Large intestine (tissue), 3 donors: Measurements from ENCODE around the gene SPPL2A. TPM values are rescaled to one million over a fixed set of nuclear protein-coding genes. Genes with fewer than 3 reads are reported as not detected.
A peak's percentile ranks its signal among the peaks of the same experiment; 100 is the strongest.

ENCODE experiments used
- DNase-seq, 2 donors: peaks; one replicate each; pipeline versions ENCODE4 v3.0.0 to v3.0.0-alpha.2; 2013
- H3K27ac ChIP-seq: one replicate; pipeline ENCODE4 v1.5.1; 2013; ENCODE audit warnings: low read length
- H3K27me3 ChIP-seq: 2 replicates; pipeline ENCODE4 v1.6.1; 2013; ENCODE audit warnings: low read length; ENCODE audit not compliant: control insufficient read depth, insufficient read depth
- H3K36me3 ChIP-seq: 2 replicates; pipeline ENCODE4 v1.6.1; 2013; ENCODE audit warnings: low read length; ENCODE audit not compliant: control insufficient read depth, insufficient read depth
- H3K4me1 ChIP-seq: one replicate; pipeline ENCODE4 v1.6.1; 2013; ENCODE audit warnings: low read length; ENCODE audit not compliant: control insufficient read depth, insufficient read depth
- H3K4me3 ChIP-seq: one replicate; pipeline ENCODE4 v1.5.1; 2013; ENCODE audit warnings: low read length
- H3K9me3 ChIP-seq: one replicate; pipeline ENCODE4 v1.6.1; 2013; ENCODE audit warnings: mild to moderate bottlenecking, low read depth, low read length, moderate library complexity; ENCODE audit not compliant: control insufficient read depth
- WGBS: methylation state at CpG from one replicate; pipeline ENCODE4 v1.1.5; 2013; ENCODE audit warnings: low lambda C conversion rate; ENCODE audit not compliant: insufficient coverage; 5-methylcytosine and 5-hydroxymethylcytosine counted together
- polyA plus RNA-seq: library from polyadenylated mRNA; unstranded; fragments of 120-200 nt; gene quantifications from one replicate; pipeline ENCODE4 v1.2.1, GENCODE V29; 2013

The SPPL2A gene
- polyA plus RNA-seq, 1 donor = 59.2 TPM

DNA sequence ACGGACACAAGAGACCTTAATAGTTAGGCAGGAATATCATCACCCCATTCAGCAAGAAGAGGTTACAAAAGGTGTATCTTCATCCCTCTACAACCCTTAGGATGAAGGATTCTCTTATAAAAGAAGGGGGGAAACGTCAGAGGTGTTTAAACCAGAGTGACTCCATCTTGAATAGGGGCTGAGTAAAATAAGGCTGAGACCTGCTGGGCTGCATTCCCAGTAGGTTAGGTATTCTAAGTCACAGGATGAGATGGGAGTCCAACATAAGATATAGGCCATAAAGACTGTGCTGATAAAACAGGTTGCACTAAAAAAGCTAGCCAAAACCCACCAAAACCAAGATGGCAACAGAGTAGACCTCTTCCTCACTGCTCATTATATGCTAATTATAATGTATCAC lies 95.4 kb downstream of the SPPL2A start:
- no peak overlapping the region for H3K27ac ChIP-seq
- WGBS = no CpG with 5 or more reads among the region's 2 CpGs
- no peaks in the 10 kb centered on the region for H3K27me3 ChIP-seq
- no peak overlapping the region for H3K4me3 ChIP-seq
- H3K36me3 ChIP-seq = peaks cover 8% of the 10 kb centered on the region
- H3K9me3 ChIP-seq = no peaks in the 10 kb centered on the region
- H3K4me1 ChIP-seq = no peaks in the 10 kb centered on the region
- DNase-seq = peak in 1 of 2 donors; percentile 11

DNA sequence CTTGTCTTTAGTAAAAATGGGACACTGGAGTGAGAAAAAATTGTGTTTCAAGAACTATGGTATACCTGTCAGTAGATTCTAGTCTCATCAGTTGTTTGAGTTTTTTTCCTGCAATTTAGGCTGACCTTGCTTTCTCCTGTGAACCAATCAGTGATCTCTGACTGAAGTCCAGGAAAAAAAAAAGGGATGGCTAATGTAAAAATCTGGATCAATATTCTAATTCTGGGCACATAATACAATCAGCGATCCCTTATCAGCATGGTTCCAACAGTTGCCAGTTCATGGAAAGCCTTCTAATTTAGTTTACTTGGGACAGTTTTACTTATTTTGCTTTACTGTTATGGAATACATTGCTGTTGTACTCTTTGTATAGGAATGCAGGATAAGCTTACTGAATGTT lies 95.9 kb downstream of the SPPL2A start:
- no peaks in the 10 kb centered on the region for H3K4me1 ChIP-seq
- DNase-seq = no peak
- no peaks in the 10 kb centered on the region for H3K27me3 ChIP-seq
- no peak overlapping the region for H3K4me3 ChIP-seq
- no CpG with 5 or more reads among the region's 1 CpG for WGBS
- no peak overlapping the region for H3K27ac ChIP-seq
- H3K9me3 ChIP-seq = no peaks in the 10 kb centered on the region
- H3K36me3 ChIP-seq = peaks cover 9% of the 10 kb centered on the region

DNA sequence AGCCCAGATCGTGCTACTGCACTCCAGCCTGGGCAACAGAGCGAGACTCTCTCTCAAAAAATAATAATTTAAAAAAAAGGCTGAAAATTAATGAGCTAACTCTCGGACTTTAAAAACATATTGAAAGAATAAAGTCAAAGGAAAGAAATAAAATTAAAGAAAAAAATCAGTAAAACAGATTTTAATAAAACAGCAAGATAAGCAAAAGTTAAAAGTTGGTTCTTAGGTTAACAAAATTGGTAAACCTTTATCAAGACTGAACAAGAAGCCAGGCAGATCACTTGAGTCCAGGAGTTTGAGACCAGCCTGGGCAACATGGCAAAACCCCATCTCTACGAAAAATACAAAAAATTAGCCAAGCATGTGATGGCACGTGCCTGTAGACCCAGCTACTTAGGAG lies 99.6 kb downstream of the SPPL2A start:
- 100% methylated on average over 2 of the region's 5 CpGs for WGBS
- DNase-seq = no peak
- H3K4me1 ChIP-seq = no peaks in the 10 kb centered on the region
- peaks cover 20% of the 10 kb centered on the region for H3K36me3 ChIP-seq
- H3K27ac ChIP-seq = no peak overlapping the region
- no peak overlapping the region for H3K4me3 ChIP-seq
- no peaks in the 10 kb centered on the region for H3K9me3 ChIP-seq
- no peaks in the 10 kb centered on the region for H3K27me3 ChIP-seq

DNA sequence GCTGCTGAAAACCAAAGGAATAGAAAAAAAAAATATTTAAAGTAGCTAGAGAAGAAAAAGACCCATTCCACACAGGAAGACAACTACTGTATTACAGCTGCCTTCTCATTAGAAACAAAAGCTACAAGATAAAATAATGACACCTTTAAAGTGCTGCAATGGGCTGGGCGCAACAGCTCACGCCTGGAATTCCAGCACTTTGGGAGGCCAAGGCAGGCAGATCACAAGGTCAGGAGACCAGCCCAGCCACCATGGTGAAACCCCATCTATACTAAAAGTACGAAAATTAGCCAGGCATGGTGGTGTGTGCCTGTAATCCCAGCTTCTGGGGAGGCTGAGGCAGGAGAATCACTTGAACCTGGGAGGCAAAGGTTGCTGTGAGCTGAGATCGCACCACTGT lies 110.0 kb downstream of the SPPL2A start:
- Histone ChIP-seq H3K27me3 (no peaks in the 10 kb centered on the region), H3K36me3 (peaks cover 54% of the 10 kb centered on the region), H3K9me3 (no peaks in the 10 kb centered on the region), H3K27ac (no peak overlapping the region), H3K4me1 (no peaks in the 10 kb centered on the region), H3K4me3 (no peak overlapping the region)
- no peak for DNase-seq
- no CpG with 5 or more reads among the region's 4 CpGs for WGBS

DNA sequence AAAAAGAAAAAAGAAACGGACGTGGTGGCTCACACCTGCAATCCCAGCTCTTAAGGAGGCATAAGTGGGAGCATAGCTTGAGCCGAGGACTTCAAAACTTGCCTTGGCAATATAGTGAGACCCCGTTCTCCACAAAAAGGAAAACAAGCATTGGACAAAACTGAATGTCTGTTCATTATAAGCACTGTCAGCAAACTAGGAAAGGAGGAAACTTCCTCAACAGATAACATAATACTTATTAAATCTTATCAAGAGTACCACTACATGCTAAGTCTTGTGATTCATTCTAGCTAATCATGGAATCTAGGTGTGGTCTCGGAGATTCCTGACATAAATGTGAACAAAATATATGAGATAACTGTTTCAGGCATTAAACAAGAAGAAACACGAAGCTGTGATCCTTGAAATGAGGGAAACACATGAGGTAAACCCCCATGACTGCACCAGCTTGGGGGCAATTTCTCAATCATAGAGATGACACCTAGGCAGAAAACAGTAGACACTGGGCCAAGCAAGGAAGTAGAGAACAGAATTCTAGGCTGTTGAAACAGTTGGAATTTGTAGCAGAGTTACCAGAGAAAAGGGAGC lies 112.3 kb downstream of the SPPL2A start:
- no peak overlapping the region for H3K27ac ChIP-seq
- peaks cover 64% of the 10 kb centered on the region for H3K36me3 ChIP-seq
- WGBS = 67% methylated on average over 1 of the region's 6 CpGs

DNA sequence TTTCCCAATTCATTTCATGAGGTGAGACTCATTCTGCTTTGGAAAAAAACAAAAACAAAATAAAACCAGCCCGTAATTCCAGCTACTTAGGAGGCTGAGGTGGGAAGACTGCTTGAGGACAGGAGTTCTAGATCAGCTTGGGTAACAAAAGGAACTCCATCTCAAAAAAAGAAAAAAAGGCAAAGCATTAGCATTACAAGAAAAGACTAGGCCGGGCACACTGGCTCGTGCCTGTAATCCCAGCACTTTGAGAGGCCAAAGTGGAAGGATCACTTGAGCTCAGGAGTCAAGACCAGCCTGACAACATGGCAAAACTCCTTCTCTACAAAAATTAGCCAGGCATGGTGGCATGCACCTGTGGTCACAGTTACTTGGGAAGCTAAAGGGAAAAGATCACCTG lies 112.8 kb downstream of the SPPL2A start:
- WGBS = 57% methylated on average over 1 of the region's 3 CpGs
- Histone ChIP-seq H3K4me3 (no peak overlapping the region), H3K27ac (no peak overlapping the region), H3K27me3 (no peaks in the 10 kb centered on the region), H3K36me3 (peaks cover 64% of the 10 kb centered on the region), H3K4me1 (no peaks in the 10 kb centered on the region), H3K9me3 (no peaks in the 10 kb centered on the region)
- DNase-seq = no peak

More for the DNA sequence above, 112.3 kb downstream of the SPPL2A start:
- no peaks in the 10 kb centered on the region for H3K4me1 ChIP-seq
- H3K4me3 ChIP-seq = no peak overlapping the region
- no peak for DNase-seq
- H3K9me3 ChIP-seq = no peaks in the 10 kb centered on the region
- H3K27me3 ChIP-seq = no peaks in the 10 kb centered on the region

Other genes starting within 250 kb of the SPPL2A start
- 0.13 TPM for gene USP50, start 219.0 kb downstream of the SPPL2A start, polyA plus RNA-seq
- gene TRPM7, start 78.9 kb downstream of the SPPL2A start, polyA plus RNA-seq = 34.4 TPM
- gene AP4E1, start 143.0 kb upstream of the SPPL2A start, polyA plus RNA-seq = 8.8 TPM